Occipital lobe (tissue), 2 donors: ENCODE measurements around the gene FBXO33. TPM values are rescaled to one million over a fixed set of nuclear protein-coding genes. Genes with fewer than 3 reads are reported as not detected.
"Not testable (repeated sequence)": the region's sequence is repeated elsewhere in the genome, so short reads cannot be mapped to it uniquely, and the experiment has no call there.

ENCODE experiments used
- DNase-seq: peaks from one replicate; lab custom pipeline; 2025; lab: John Stamatoyannopoulos, UW
- total RNA-seq: library from RNA; depleted of rRNA; stranded (reverse); fragments of >200 nt; gene quantifications from one replicate; pipeline ENCODE4 v1.2.3, GENCODE V29; 2014

The FBXO33 gene
- total RNA-seq, 1 donor from 2014 or later, result 26.8 TPM

DNA sequence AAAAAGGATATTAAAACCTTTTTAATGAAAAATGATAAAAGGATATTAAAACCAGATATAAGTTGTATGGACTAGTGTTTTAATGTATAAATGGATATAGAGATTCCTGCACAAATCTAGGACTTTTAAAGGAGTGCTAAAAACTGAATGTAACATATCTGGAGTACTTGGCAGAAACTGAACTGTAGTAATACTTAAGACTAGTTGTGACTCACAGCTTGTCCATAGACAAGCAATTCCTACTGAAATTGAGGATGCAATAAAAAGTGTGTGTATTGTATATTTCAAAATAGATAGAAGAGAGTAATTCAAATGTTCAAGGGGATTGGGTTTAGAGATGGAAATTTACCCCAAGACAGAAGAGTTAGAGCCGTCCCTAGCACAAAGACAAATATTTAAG, 59.6 kb downstream of the FBXO33 start:
- DNase-seq, result no peak

DNA sequence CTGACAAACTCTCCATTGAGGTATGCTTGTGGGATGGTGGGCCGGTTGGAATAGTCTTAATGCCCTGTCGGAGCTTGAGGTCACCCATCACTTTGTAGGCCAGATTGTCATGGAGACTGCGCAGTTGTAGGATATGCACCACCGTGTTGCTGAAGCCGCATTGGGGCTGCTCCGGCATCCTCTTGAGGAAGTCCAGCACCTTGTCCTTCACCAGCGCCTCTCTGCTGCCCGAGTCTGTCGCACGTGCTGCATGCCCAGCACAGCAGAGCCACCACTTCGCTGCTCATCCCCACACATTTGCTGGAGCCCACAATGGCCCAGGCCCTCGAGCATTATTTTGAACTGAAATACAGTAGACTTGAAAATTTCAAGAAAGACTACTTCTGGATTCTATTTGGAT, 61.8 kb downstream of the FBXO33 start:
- no peak for DNase-seq

DNA sequence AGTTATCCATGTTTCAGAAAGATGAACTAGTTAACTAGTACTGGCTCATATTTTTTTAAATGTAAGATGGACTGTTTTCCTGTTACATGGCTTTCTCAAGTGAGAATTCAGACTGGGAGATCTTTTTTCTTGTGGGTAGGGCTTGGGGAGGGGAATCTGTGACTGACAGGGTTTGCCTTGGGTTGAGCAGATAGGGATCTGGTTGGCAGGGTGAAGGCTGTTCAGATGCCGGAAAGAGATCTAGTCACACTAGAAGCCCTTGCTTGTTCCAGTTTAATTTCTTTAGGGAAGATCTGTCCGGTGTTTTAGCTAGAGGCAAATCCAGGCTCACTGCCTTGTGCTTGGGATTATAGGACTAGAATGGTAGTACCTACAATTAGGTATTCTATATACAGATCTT, 63.2 kb downstream of the FBXO33 start:
- DNase-seq, result no peak

DNA sequence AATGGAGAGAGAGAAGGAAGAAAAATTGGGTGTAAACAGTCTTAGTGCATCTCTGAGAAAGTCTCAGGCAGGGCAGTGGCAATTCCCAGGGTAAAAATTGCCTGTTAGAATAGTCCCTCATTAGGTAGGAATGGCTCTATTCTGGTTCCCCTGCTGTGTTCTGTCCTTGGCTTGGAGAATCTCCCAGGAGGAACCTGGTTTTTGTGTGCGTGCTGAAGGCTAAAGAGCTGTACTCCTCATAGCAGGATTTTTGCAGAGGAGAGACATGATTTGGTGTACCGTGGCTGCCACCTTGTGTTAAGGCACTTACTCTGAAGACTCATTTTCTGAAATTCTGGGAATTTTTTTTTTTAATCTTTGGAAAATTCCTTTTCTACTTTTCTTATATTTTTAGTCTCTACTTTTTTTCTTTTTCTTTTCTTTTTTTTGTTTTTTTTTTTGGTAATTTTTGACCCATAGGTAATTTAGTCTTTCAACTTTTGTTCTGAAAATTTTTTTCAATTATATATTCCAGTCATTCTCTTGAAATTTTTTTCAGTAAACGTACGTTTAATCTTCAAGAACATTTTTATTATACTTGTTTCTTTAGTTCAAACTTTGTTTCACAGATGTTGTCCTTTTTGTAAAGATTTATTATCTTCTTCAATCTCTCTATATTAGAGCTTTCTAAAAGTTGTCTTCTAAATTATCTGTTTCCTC, 63.8 kb downstream of the FBXO33 start:
- peak; percentile 40 for DNase-seq

DNA sequence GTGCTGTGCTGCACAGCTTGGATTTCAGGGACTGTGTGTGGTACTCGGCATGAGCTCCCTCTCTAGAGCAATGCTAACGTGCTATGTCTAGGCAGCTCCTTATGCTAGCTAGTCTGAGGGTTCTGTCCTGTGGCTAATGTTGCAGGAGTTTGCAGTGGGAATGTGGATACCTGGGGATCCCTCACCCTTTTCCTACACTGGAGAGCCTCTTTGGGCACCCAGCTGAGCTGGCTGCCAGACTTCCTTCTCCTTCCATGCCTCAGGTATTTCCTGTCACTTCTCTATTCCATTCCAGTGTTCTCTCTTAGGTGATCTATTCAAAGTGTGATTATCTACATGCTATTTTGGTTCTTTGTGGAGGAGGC, 64.9 kb downstream of the FBXO33 start:
- DNase-seq, result no peak

DNA sequence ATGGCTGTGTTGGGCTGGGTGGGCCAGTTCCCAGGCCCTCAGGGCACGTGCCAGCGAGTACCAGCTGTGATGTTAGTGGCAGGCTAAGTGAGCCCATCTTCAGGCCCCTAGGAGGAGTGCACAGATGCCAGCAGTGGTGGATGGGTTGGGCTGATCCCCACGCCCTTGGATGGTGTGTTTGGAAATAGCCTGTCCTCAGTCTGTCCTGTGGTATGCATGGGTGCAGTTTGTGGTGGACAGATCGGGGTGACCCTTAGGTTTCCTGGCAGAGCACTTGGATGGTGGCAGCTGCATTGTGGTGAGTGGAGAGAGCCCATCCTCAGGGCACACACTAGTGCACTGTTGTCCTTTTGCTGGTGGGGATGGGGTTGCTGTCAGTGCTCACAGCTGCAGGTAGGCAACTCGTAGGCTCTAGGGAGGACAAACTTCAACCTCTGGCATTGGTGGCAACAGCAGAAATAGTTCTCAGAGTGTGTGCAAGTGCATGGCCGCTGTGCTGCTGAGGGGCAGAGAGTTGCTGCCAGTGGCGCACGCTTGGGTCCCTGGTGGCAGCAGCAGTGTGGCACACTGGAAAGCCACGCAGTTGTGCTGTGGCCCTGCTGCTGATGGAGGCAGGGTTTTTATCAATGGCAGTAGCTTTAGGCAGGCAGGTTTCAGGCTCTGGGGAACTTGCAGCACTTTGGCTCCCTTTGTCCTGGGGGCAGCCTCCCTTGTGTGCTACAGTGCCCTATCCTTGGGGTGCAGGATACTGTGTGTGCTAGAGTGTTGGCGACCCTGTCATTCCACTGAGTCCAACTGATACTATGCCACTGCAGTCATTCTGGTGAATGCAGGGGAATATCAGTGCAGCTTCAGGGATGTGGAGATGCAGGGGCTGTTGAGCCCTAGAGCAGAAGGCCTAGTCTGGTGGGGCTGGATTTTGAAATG, 65.5 kb downstream of the FBXO33 start:
- DNase-seq, result no peak

DNA sequence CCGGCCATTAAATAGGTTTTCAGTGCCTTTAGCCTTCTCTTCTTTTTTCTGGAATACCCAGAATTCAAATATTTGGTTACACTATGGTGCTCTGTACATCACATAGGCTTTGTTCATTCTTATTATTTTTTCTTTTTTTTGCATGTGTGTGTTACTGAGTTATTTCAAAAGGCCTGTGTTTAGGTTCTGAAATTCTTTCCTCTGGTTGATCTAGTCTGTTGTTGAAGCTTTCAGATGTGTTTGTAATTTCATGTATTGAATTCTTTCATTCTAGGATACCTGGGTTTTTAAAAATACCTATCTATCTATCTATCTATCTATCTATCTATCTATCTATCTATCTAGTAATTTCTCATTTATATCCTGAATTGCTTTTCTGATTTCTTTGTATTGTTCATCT, 66.9 kb downstream of the FBXO33 start:
- DNase-seq, result no peak

DNA sequence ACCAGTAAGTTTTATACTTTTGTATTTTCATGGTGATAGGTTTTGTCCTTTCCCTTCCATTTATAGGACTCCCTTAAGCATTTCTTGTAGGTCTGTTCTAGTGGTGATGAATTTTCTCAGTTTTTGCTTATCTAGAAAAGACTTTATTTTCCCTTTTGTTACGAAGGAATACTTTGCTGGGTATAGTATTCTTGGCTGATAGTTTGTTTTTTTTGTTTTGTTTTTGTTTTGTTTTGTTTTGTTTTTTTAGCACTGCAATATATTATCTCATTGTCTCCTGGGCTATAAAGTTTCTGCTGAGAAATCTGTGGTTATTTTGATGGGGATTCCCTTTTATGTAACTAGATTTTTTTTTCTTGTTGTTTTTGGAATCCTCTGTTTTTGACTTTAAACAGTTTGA, 67.7 kb downstream of the FBXO33 start:
- DNase-seq, result no peak

DNA sequence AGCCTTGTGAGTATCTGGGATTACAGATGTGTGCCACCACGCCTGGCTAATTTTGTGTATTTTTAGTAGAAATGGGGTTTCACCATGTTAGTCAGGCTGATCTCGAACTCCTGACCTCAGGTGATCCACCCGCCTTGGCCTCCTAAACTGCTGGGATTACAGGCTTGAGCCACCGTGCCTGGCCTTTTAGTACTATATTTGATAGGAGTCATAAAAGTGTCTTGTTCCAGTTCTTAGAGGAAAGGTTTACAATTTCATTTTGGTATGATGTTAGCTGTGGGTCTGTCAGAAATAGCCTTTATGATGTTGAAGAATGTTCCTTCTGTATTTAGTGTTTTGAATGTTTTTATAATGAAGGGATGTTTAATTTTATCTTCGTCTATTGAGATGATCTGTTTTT, 70.7 kb downstream of the FBXO33 start:
- not testable (repeated sequence) for DNase-seq

DNA sequence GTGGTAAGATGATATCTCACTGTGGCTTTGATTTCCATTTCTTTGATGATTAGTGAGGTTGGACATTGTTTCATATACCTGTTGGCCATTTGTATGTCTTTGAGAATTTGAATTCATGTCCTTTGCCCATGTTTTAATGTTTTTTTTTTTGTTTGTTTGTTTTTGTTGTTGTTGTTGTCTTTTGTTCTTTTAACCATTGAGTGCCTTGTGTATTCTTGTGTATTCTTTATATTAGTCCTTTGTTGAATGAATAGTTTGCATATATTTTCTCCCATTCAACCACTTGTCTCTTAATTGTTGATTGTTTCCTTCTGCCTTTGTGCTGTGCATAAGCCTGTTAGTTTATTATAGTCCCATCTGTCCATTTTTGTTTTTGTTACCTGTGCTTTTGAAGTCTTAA, 71.9 kb downstream of the FBXO33 start:
- DNase-seq, result no peak

DNA sequence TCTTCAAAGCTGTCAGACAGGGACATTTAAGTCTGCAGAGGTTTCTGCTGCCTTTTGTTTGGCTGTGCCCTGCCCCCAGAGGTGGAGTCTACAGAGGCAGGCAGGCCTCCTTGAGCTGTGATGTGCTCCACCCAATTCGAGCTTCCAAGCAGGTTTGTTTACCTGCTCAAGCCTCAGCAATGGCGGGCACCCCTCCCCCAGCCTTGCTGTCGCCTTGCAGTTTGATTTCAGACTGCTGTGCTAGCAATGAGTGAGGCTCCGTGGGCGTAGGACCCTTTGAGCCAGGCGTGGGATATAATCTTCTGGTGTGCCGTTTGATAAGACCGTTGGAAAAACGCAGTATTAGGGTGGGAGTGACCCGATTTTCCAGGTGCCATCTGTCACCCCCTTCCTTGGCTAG, 73.2 kb downstream of the FBXO33 start:
- DNase-seq, result not testable (repeated sequence)

DNA sequence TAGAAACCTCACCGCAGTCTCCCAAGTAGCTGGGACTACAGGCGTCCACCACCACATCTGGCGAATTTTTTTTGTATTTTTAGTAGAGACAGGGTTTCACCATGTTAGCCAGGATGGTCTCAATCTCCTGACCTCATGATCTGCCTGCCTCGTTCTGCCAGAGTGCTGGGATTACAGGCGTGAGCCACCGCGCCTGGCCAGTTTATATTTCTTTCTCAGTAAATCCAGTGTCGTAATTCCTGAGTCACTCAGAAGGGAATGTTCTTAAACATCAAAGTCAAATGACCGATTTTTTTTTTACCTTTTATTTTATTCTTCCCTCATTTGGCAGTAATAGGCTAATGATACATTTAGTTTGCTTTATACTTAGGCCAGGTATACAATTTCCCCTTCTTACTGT, 80.5 kb downstream of the FBXO33 start:
- no peak for DNase-seq

DNA sequence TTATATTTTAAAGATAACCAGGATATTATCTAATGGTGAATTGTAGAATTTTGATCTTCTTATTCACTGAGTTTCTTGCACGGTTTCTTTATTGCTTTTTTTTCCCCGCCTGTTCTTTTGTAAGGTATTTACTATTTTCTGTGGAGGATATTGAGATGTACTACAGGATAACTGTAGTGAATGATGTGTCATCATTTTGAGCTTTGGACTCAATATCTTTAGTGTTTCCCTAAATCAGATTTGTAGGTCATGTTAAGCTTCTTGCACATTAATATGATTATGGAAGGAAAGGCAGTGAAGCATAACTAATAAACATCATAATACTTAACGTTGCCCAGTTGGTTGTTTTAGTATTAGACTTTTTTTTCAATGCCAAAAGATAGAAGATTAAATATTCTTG, 81.4 kb downstream of the FBXO33 start:
- DNase-seq, result no peak

Other genes with a start within 250 kb of the FBXO33 start
- 26.8 TPM for gene MIA2, start 198.5 kb downstream of the FBXO33 start, total RNA-seq